H9 (cell line): ENCODE results near the gene DUSP18. TPM values are rescaled to one million over a fixed set of nuclear protein-coding genes. Genes with fewer than 3 reads are reported as not detected.

Experiments
- DNase-seq: peaks from one replicate; pipeline ENCODE4 v3.0.0-alpha.2; 2017
- H2AFZ ChIP-seq: one replicate; pipeline ENCODE4 v1.6.1; 2013; ENCODE audit warnings: mild to moderate bottlenecking, low read length, control low read depth, moderate library complexity
- H2AK5ac ChIP-seq: 2 replicates; pipeline ENCODE4 v1.6.1; 2013; ENCODE audit warnings: low read length, control low read depth, mixed read lengths; ENCODE audit not compliant: insufficient read length
- H2BK120ac ChIP-seq: one replicate; pipeline ENCODE4 v1.6.1; 2013; ENCODE audit warnings: low read depth, mild to moderate bottlenecking, low read length, control low read depth, inconsistent platforms; ENCODE audit not compliant: poor library complexity, severe bottlenecking
- H2BK12ac ChIP-seq: 2 replicates; pipeline ENCODE4 v1.6.1; 2013; ENCODE audit warnings: low read length, control low read depth, mixed read lengths, low read depth; ENCODE audit not compliant: insufficient read length
- H2BK15ac ChIP-seq: 2 replicates; pipeline ENCODE4 v1.6.1; 2013; ENCODE audit warnings: low read depth, low read length, control low read depth
- H2BK20ac ChIP-seq: one replicate; pipeline ENCODE4 v1.6.1; 2013; ENCODE audit warnings: low read depth, mild to moderate bottlenecking, low read length, control low read depth, inconsistent platforms; ENCODE audit not compliant: poor library complexity, severe bottlenecking
- H2BK5ac ChIP-seq: 2 replicates; pipeline ENCODE4 v1.6.1; 2013; ENCODE audit warnings: low read length, control low read depth, mixed read lengths; ENCODE audit not compliant: insufficient read length
- H3K14ac ChIP-seq: 2 replicates; pipeline ENCODE4 v1.6.1; 2013; ENCODE audit warnings: low read length, control low read depth; ENCODE audit not compliant: insufficient read depth
- H3K18ac ChIP-seq: 2 replicates; pipeline ENCODE4 v1.6.1; 2013; ENCODE audit warnings: low read depth, mild to moderate bottlenecking, mixed read lengths, low read length, control low read depth; ENCODE audit not compliant: insufficient read length
- H3K23ac ChIP-seq: 2 replicates; pipeline ENCODE4 v1.6.1; 2013; ENCODE audit warnings: low read length, control low read depth, mixed read lengths, low read depth; ENCODE audit not compliant: insufficient read length
- H3K23me2 ChIP-seq: 2 replicates; pipeline ENCODE4 v1.6.1; 2013; ENCODE audit warnings: low read depth, mild to moderate bottlenecking, mixed read lengths, low read length, control low read depth; ENCODE audit not compliant: insufficient read length, poor library complexity, severe bottlenecking
- H3K27ac ChIP-seq: 2 replicates; pipeline ENCODE4 v1.5.1; 2013; ENCODE audit warnings: low read length, control low read depth, mixed read lengths, low read depth; ENCODE audit not compliant: insufficient read length
- H3K27me3 ChIP-seq: 2 replicates; pipeline ENCODE4 v1.6.1; 2013; ENCODE audit warnings: low read length, control low read depth, inconsistent platforms; ENCODE audit not compliant: insufficient read depth
- H3K4ac ChIP-seq: 2 replicates; pipeline ENCODE4 v1.6.1; 2013; ENCODE audit warnings: low read depth, mild to moderate bottlenecking, control low read depth, inconsistent platforms, low read length, moderate library complexity
- H3K4me1 ChIP-seq: 2 replicates; pipeline ENCODE4 v1.6.1; 2013; ENCODE audit warnings: low read length, control low read depth, inconsistent platforms; ENCODE audit not compliant: insufficient read depth
- H3K4me2 ChIP-seq: 2 replicates; pipeline ENCODE4 v1.6.1; 2013; ENCODE audit warnings: low read length, control low read depth, mixed read lengths; ENCODE audit not compliant: insufficient read length, insufficient read depth
- H3K56ac ChIP-seq: 2 replicates; pipeline ENCODE4 v1.6.1; 2013; ENCODE audit warnings: low read depth, mild to moderate bottlenecking, mixed read lengths, low read length, control low read depth; ENCODE audit not compliant: insufficient read length
- H3K79me1 ChIP-seq: 2 replicates; pipeline ENCODE4 v1.6.1; 2013; ENCODE audit warnings: low read depth, mild to moderate bottlenecking, moderate library complexity, low read length, control low read depth, inconsistent platforms; ENCODE audit not compliant: insufficient read depth, poor library complexity, severe bottlenecking
- H3K79me2 ChIP-seq: 2 replicates; pipeline ENCODE4 v1.6.1; 2013; ENCODE audit warnings: low read length, control low read depth, inconsistent platforms; ENCODE audit not compliant: insufficient read depth
- H3K9ac ChIP-seq: 2 replicates; pipeline ENCODE4 v1.6.1; 2013; ENCODE audit warnings: low read length, control low read depth, mixed read lengths; ENCODE audit not compliant: insufficient read length; ENCODE audit errors: extremely low read depth
- H3K9me3 ChIP-seq: one replicate; pipeline ENCODE4 v1.6.1; 2013; ENCODE audit warnings: low read depth, low read length, inconsistent platforms; ENCODE audit not compliant: control insufficient read depth
- H3T11ph ChIP-seq: one replicate; pipeline ENCODE4 v1.6.1; 2013; ENCODE audit warnings: mild to moderate bottlenecking, low read length, control low read depth, inconsistent platforms
- H4K20me1 ChIP-seq: one replicate; pipeline ENCODE4 v1.6.1; 2013; ENCODE audit not compliant: control insufficient read depth, insufficient read length, insufficient read depth
- H4K5ac ChIP-seq: 2 replicates; pipeline ENCODE4 v1.6.1; 2013; ENCODE audit warnings: low read depth, mild to moderate bottlenecking, mixed read lengths, low read length, control low read depth; ENCODE audit not compliant: insufficient read length
- H4K8ac ChIP-seq: replicated peaks from 2 replicates; pipeline ENCODE4 v1.6.1; 2013; ENCODE audit warnings: low read length, control low read depth, mixed read lengths, low read depth; ENCODE audit not compliant: insufficient read length
- H4K91ac ChIP-seq: 2 replicates; pipeline ENCODE4 v1.6.1; 2013; ENCODE audit warnings: low read depth, mild to moderate bottlenecking, moderate library complexity, mixed read lengths, low read length, control low read depth; ENCODE audit not compliant: insufficient read length
- H3K27ac Mint-ChIP-seq, 3 experiments: 2 replicates in 2 of 3; 3 replicates in 1 of 3; pipeline ENCODE4 v1.8.0; 2020 to 2021; ENCODE audit warnings: mixed read lengths in 3 of 3, mild to moderate bottlenecking in 1 of 3, moderate library complexity in 1 of 3
- H3K27me3 Mint-ChIP-seq: 2 replicates; pipeline ENCODE4 v1.8.0; 2021; ENCODE audit warnings: low read depth, mild to moderate bottlenecking, moderate library complexity, mixed read lengths
- H3K36me3 Mint-ChIP-seq, 3 experiments: 2 replicates in 2 of 3; 3 replicates in 1 of 3; pipeline ENCODE4 v1.8.0; 2020 to 2021; ENCODE audit warnings: low read depth in 3 of 3, mixed read lengths in 3 of 3; ENCODE audit not compliant: insufficient read depth in 1 of 3
- H3K4me1 Mint-ChIP-seq, 2 experiments: 2 replicates each; pipeline ENCODE4 v1.8.0; 2020; ENCODE audit warnings: mixed read lengths in 2 of 2
- H3K4me3 Mint-ChIP-seq, 2 experiments: 2 replicates in 1 of 2; 3 replicates in 1 of 2; pipeline ENCODE4 v1.8.0; 2020 to 2021; ENCODE audit warnings: mild to moderate bottlenecking in 2 of 2, mixed read lengths in 2 of 2, moderate library complexity in 1 of 2
- H3K9me3 Mint-ChIP-seq, 2 experiments: 2 replicates in 1 of 2; 3 replicates in 1 of 2; pipeline ENCODE4 v1.8.0; 2020; ENCODE audit warnings: mild to moderate bottlenecking in 2 of 2, mixed read lengths in 2 of 2, moderate library complexity in 1 of 2
- WGBS: extraction: QIAGEN DNeasy Blood & Tissue Kit; methylation state at CpG from one replicate; pipeline ENCODE4 v1.1.7; 2013; ENCODE audit warnings: missing lambda C conversion rate, low lambda C conversion rate, mixed read lengths; ENCODE audit not compliant: insufficient read length; ENCODE audit errors: extremely low coverage; 5-methylcytosine and 5-hydroxymethylcytosine counted together
- total RNA-seq: library from RNA; stranded (reverse); gene quantifications from 2 replicates; pipeline ENCODE4 v1.2.1, GENCODE V29; 2021
- TF ChIP-seq, protein P1 (sequence below): fragments of 200-600 bp; sonication (generic); conservative IDR thresholded peaks from 3 replicates; pipeline ENCODE4 v1.8.0; 2021; ENCODE audit warnings: antibody characterized with exemption, mild to moderate bottlenecking

DUSP18 gene
- total RNA-seq, 1 experiment from 2014 or later: 2.6 TPM

DNA sequence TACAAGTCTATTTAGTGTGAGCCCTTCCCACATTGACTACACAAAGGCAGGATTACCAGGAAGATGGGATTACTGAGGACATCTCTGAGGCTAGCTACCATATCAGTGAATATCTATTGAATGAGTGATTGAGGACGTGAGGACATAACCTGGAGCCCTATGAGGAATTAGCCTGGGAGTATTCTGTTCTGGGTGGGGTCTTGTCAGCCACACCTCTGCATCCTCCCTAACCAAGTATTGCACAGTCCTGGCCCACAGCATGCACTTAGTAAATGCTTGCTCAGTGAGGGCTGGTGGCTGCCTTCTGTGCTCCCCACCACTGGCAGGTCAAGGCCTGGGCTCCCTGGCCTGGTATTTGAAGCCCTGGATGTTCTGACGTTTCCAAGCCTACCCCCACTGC, 14.8 kb downstream of the DUSP18 start:
- no peak overlapping the region for H4K8ac ChIP-seq
- H4K91ac ChIP-seq: no peak overlapping the region
- no peak overlapping the region for H4K5ac ChIP-seq
- peaks cover 4% of the 10 kb centered on the region; the same call in 1 of the 2 replicates for H3K4me1 ChIP-seq
- WGBS: no CpG with 5 or more reads among the region's 2 CpGs
- H3K18ac ChIP-seq: no peak overlapping the region
- no peak overlapping the region for H3K27ac ChIP-seq
- no peaks in the 10 kb centered on the region for H3K9me3 ChIP-seq
- no peak overlapping the region for H2BK15ac ChIP-seq
- TF ChIP-seq, protein P1, sequence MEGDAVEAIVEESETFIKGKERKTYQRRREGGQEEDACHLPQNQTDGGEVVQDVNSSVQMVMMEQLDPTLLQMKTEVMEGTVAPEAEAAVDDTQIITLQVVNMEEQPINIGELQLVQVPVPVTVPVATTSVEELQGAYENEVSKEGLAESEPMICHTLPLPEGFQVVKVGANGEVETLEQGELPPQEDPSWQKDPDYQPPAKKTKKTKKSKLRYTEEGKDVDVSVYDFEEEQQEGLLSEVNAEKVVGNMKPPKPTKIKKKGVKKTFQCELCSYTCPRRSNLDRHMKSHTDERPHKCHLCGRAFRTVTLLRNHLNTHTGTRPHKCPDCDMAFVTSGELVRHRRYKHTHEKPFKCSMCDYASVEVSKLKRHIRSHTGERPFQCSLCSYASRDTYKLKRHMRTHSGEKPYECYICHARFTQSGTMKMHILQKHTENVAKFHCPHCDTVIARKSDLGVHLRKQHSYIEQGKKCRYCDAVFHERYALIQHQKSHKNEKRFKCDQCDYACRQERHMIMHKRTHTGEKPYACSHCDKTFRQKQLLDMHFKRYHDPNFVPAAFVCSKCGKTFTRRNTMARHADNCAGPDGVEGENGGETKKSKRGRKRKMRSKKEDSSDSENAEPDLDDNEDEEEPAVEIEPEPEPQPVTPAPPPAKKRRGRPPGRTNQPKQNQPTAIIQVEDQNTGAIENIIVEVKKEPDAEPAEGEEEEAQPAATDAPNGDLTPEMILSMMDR: no peak
- H3K27me3 Mint-ChIP-seq: no peaks in the 10 kb centered on the region; the same call in 1 of the 2 replicates
- H3K23ac ChIP-seq: no peak overlapping the region
- no peak overlapping the region for H3K27ac Mint-ChIP-seq
- H3K56ac ChIP-seq: no peak overlapping the region
- no peak overlapping the region for H2AFZ ChIP-seq
- no peak overlapping the region for H3K14ac ChIP-seq
- H3K9ac ChIP-seq: no peak overlapping the region
- H3K4me1 Mint-ChIP-seq: peaks cover 38 to 40% of the 10 kb centered on the region in 2 experiments
- no peak overlapping the region for H3K4me3 Mint-ChIP-seq
- no peak overlapping the region for H2BK12ac ChIP-seq
- no peak overlapping the region for H3K4ac ChIP-seq
- H2BK5ac ChIP-seq: no peak overlapping the region
- H3T11ph ChIP-seq: no peak overlapping the region
- H3K4me2 ChIP-seq: no peak overlapping the region
- no peak overlapping the region for H2AK5ac ChIP-seq
- no peaks in the 10 kb centered on the region for H3K23me2 ChIP-seq
- H3K9me3 Mint-ChIP-seq: no peaks in the 10 kb centered on the region
- no peaks in the 10 kb centered on the region for H3K27me3 ChIP-seq
- H2BK20ac ChIP-seq: no peak overlapping the region
- H3K79me2 ChIP-seq: no peaks in the 10 kb centered on the region
- peaks cover 5 to 15% (median 6%) of the 10 kb centered on the region in 3 experiments; a peak in 6 of 7 replicates for H3K36me3 Mint-ChIP-seq
- no peak overlapping the region for H2BK120ac ChIP-seq
- no peak for DNase-seq
- H4K20me1 ChIP-seq: no peaks in the 10 kb centered on the region
- H3K79me1 ChIP-seq: no peaks in the 10 kb centered on the region
